ENCODE results near the gene PSMF1. TPM values are rescaled to one million over a fixed set of nuclear protein-coding genes. Genes with fewer than 3 reads are reported as not detected.

Gene PSMF1
- total and polyA plus RNA-seq, 9 of the 15 experiments (the other 6 are each of a cell fraction or from before 2014, with no cell fraction given) = 8.5 to 192 (median 33.2) TPM

- TF ChIP-seq, protein P1, sequence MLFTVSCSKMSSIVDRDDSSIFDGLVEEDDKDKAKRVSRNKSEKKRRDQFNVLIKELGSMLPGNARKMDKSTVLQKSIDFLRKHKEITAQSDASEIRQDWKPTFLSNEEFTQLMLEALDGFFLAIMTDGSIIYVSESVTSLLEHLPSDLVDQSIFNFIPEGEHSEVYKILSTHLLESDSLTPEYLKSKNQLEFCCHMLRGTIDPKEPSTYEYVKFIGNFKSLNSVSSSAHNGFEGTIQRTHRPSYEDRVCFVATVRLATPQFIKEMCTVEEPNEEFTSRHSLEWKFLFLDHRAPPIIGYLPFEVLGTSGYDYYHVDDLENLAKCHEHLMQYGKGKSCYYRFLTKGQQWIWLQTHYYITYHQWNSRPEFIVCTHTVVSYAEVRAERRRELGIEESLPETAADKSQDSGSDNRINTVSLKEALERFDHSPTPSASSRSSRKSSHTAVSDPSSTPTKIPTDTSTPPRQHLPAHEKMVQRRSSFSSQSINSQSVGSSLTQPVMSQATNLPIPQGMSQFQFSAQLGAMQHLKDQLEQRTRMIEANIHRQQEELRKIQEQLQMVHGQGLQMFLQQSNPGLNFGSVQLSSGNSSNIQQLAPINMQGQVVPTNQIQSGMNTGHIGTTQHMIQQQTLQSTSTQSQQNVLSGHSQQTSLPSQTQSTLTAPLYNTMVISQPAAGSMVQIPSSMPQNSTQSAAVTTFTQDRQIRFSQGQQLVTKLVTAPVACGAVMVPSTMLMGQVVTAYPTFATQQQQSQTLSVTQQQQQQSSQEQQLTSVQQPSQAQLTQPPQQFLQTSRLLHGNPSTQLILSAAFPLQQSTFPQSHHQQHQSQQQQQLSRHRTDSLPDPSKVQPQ (CRISPR knock-in tag; IDR thresholded peaks at IDR 0.05; ENCODE audit: borderline replicate concordance) = no peak
- TF ChIP-seq ZNF212 (CRISPR knock-in tag; IDR thresholded peaks at IDR 0.05) (no peak), FOXK2 (conservative IDR thresholded peaks at IDR 0.05 in 1 of 2, IDR thresholded peaks at IDR 0.05 in 1 of 2; ENCODE audit: low read depth in 2 of 2) (peak; percentile 53 to 79; a peak in 2 of 4 replicates), RAD51 (IDR thresholded peaks at IDR 0.05; ENCODE audit: borderline replicate concordance, low read depth) (no peak), TAF9B (IDR thresholded peaks at IDR 0.05; ENCODE audit: partially characterized antibody) (peak; percentile 82), ZNF354B (CRISPR knock-in tag; IDR thresholded peaks at IDR 0.05) (no peak), PHF21A (IDR thresholded peaks at IDR 0.05; ENCODE audit: borderline replicate concordance, low read depth) (no peak), CBX5 (IDR thresholded peaks at IDR 0.05; ENCODE audit: borderline replicate concordance, low read depth) (no peak), ZNF232 (CRISPR knock-in tag; IDR thresholded peaks at IDR 0.05) (no peak), MEIS2 (IDR thresholded peaks at IDR 0.05; ENCODE audit: partially characterized antibody) (peak; percentile 17), SIRT6 (IDR thresholded peaks at IDR 0.05; ENCODE audit: low read depth, low read length) (no peak), IRF2 (CRISPR knock-in tag; IDR thresholded peaks at IDR 0.05) (no peak), PURB (CRISPR knock-in tag; IDR thresholded peaks at IDR 0.05; ENCODE audit: low read depth) (no peak), JUND (IDR thresholded peaks at IDR 0.05; ENCODE audit: borderline replicate concordance, low read depth, low read length) (peak; percentile 64), JUND (tag; IDR thresholded peaks at IDR 0.05; ENCODE audit: borderline replicate concordance, low read depth, low read length) (peak; percentile 33; the same call in 1 of the 3 replicates), ZKSCAN3 (CRISPR knock-in tag; IDR thresholded peaks at IDR 0.05) (no peak), POLR2G (IDR thresholded peaks at IDR 0.05; ENCODE audit: low read depth, low read length) (peak; percentile 87), E4F1 (CRISPR knock-in tag; IDR thresholded peaks at IDR 0.05; ENCODE audit: borderline replicate concordance) (no peak), EHMT2 (IDR thresholded peaks at IDR 0.05) (no peak), ZNF280A (IDR thresholded peaks at IDR 0.05; ENCODE audit: low read depth, partially characterized antibody) (no peak)
- TF ChIP-seq, protein P2, sequence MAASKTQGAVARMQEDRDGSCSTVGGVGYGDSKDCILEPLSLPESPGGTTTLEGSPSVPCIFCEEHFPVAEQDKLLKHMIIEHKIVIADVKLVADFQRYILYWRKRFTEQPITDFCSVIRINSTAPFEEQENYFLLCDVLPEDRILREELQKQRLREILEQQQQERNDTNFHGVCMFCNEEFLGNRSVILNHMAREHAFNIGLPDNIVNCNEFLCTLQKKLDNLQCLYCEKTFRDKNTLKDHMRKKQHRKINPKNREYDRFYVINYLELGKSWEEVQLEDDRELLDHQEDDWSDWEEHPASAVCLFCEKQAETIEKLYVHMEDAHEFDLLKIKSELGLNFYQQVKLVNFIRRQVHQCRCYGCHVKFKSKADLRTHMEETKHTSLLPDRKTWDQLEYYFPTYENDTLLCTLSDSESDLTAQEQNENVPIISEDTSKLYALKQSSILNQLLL (CRISPR knock-in tag; IDR thresholded peaks at IDR 0.05; ENCODE audit: borderline replicate concordance) = no peak
These were observed at the start of gene PSMF1 (continued) for GRCh38 chr20:1118336-1119127.
